SHP77 treated with DMSO at 0.1 percent for 48 hours (cell line): ENCODE measurements around the gene PHACTR1.

Source experiments
- DNase-seq: peaks from one replicate; lab custom pipeline; 2025; lab: John Stamatoyannopoulos, UW

PHACTR1 gene

GRCh38 chr6:13072686-13073347 is 356.2 kb downstream of the PHACTR1 start:
- DNase-seq, result no peak

- no peak for DNase-seq
Observed at GRCh38 chr6:13074415-13075140, 358.0 kb downstream of the PHACTR1 start.

DNA sequence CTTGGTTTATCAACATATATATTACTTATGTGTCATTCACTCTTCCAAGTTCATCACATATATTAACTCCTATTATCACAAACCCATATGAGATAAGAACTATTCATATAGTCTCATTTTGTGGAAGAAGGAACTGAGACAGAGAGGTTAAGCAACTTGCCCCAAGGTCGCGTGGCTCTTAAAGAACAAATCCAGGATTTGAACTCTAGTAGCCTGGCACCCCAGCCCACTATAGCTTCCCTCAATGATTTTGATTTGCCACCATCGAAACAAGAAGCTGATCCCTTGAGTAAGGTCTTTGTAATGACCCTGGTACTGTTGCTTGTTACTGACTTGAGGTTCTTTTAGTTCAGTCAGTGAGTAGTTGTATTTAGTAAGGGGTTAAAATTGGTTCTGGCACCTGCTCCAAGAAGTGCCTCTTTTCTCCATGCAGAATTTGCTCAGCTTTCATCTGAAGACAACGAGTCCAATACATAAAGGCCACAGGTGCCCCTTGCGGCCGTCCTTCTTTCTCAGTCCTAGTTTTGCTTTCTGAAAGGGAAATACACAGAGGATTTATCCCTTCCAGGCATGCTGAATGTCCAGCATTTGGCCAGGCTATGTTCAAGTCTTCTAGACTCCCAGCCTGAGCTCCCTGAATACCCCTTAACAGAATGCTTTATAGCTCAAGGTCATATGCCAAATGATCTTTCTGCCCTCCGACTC is 358.7 kb downstream of the PHACTR1 start:
- DNase-seq, result no peak

DNA sequence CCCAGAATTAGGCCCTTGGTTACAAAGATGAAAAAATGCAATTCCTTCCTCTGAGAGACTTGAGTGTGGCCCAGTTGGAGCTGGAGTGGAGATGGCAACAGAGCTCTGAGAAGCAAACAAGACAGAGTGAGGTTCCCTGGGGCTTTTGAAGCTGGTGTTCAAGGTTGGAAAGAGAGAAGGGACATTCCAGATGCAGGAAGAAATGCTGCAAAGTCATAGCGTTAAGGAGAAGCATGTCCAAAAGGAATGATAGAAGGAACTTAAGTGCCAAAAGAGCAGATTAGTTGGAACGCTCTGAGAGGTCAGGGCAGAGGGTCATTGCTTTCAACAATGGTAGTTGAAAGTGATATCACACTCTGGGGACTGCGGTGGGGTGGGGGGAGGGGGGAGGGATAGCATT is 360.0 kb downstream of the PHACTR1 start:
- DNase-seq, result no peak

DNA sequence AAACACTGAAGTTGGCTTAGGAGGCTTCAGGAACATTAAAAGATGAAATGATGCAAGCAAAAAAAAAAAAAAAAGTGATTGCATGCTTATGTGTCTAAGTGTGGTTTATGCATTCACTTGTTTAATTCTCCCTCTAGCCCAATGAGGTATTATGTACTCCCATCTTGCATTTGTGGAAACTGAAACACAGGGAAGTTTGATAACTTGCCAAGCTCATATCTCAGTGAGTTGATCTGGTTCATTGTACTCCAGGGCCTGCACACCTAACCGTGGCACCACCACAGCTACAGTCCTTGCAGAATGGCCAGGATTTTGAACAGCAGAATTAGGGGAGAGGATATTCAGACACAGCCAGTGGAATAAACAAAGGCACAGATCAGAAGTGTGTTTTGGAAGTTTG is 360.6 kb downstream of the PHACTR1 start:
- no peak for DNase-seq

DNA sequence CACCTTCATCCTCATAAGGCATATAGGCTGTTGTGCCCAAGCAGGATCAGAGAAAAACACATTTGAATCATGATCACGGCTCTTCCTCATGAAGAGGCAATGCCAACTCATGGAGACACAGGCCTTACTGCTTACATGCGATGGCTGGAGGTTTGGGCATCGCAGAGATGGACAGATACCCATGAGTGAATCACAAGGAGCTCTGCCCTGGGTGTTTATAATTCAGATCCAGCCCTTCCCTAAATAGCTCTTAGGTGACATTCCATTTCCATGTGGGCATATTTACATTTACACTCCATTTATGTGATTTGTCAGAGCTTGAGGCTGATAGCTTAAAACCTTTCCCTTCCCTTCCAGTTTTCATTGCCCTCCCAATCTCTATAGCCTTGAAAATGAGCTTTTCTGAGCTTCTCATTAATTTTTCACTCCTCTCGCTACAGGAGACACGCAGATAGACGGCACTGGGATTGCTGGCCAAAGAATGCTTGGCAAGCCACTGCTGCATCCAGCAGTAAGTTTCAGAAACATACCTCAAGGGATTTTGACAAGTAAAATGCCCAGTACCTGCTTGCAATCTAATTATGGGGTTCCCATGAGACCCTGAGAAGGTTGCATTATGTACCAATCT is 362.6 kb downstream of the PHACTR1 start:
- no peak for DNase-seq

DNA sequence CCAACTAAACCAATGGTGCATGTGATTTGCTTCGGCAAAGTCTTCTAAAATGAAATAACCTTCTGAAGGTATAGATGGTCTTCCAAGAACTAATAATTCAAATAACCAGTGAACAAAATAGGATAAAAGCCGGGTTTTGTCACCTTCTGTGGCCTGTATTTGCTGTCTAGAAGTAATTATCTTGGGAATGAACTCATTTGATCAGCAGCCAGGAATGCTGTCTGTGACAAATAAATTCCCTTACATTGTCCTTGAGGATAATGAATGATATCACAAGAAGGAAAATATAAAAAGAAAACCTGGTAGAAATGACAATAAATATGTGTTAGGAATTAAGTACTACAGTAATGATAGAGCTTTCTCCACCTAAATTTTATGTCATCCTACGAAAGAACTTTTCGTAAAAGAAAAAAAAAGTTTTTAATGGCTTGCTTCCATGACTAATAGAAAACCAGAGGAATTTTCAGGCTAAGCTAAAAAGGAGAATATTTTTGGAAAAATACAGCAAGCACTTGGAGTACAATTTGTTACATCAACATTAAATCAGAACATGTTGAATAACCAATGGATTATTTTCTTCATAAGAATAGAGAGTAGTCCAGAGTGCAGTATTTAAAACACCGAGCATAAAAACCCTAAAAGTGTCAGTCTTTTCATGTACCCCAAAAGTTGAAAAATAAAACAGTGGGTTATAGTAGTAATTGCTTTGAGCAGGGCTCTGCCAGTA is 364.1 kb downstream of the PHACTR1 start:
- DNase-seq, result no peak

DNA sequence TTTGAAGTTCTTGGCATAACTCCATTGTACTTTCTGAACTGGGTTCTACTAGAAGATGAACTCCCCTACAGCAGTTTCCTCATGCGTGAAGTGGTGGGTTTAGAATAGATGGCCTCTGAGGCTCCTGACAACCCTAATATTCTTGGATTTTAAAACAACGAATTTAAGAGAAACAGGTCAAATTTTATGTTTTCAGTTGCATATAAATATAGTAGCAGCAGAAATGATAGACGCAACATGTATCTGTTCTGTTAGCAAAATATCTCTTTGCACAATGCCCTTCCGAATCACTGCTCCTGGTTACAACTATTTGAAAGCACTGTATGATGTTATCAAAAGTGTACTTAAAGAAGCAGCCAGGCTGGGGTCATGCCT is 364.6 kb downstream of the PHACTR1 start:
- DNase-seq, result no peak

DNA sequence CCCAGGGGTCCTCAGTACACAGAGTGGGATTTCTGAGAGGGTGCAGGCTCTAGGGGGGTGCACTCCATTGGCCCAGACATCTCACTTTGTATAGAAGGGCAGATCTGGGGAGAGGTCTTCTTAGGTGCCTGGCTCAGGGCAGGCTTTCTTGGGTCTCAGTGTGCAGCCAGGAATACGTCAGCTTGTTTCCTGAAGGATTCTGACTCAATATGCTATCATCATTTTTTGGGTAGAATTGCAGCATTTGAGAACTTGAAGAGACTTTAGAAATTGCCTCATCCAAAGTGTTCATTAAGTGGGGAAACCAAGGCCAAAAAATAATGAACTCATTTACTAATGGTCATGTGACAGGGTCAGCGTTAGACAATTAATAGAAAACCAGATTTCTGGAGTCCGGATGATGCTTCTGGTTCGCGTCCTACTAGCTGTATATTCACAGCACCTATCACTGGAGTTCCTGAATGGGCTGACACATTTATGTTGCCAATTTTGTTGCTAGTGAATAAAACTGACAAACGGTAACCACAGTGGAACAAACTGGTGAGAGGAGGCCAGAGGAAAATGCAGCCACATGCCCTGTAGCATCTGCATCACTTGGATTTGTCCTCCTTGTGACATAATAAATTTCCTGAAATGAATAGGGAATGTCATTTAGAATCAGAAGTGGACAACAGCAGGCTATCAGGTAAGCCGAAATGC is 372.9 kb downstream of the PHACTR1 start:
- no peak for DNase-seq

GRCh38 chr6:13091192-13091591 is 374.6 kb downstream of the PHACTR1 start:
- DNase-seq, result no peak

- DNase-seq, result no peak
Observed at GRCh38 chr6:13094781-13095425, 378.3 kb downstream of the PHACTR1 start.

- no peak for DNase-seq
Observed at GRCh38 chr6:13096084-13096483, 379.5 kb downstream of the PHACTR1 start.

GRCh38 chr6:13097454-13097853 is 380.9 kb downstream of the PHACTR1 start:
- DNase-seq, result no peak

DNA sequence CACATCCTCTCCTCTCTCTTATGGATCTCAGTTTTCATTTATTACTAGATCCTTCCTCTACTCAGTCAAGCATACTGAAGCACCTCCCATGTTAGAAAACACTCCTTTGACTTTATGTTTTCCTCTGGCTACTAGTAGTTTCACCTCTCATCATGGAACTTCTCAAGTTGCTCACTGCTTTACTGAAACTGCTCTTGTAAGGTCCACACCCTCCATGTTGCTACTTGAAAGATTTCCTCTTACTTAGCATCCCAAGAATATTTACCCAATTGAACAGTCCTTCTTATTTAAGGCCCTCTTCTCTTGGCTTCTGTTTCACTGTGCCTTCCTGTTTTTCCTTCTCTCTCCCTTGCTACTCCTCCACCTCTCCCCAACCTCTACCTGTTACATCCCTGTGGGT is 381.4 kb downstream of the PHACTR1 start:
- no peak for DNase-seq

- no peak for DNase-seq
Observed at GRCh38 chr6:13098793-13099570, 382.4 kb downstream of the PHACTR1 start.

DNA sequence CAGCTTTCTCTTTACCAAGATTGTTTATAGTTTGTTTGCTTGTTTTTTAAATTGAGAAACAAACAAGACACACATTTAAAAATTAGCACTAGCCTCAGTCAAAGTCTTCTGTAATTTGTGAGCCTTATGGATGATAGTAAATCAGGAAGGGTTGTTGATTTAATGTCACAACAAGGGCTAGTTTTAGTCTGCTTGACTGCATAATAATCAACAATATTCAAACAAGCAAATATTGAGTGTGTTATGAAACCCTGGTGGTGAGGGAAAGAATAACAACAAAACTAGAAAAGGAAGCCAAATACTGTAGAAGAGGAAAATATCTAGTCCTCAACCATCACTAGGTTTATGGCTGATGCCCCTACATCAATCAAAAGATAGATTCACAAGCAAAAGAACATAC is 383.2 kb downstream of the PHACTR1 start:
- no peak for DNase-seq

- no peak for DNase-seq
Observed at GRCh38 chr6:13101409-13101808, 384.8 kb downstream of the PHACTR1 start.

DNA sequence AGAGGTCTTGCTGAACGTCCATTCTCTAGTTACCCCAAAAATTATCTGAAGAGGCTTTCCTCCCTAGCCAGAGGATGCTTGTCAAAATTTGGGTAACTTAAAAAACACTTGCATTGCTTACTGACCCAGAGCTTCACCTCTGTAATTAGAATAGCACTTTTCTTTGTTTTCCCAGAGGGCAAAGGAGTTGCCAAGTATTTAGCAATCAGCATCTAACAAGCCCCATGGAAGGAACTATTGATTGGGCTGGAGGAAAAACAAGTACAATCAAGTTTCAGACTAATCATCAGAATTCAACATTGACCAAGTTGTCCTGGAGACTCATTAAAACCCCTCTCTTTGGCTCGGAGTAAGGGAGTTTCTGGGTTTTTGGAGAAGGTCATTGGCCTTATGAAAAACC is 385.4 kb downstream of the PHACTR1 start:
- no peak for DNase-seq

DNA sequence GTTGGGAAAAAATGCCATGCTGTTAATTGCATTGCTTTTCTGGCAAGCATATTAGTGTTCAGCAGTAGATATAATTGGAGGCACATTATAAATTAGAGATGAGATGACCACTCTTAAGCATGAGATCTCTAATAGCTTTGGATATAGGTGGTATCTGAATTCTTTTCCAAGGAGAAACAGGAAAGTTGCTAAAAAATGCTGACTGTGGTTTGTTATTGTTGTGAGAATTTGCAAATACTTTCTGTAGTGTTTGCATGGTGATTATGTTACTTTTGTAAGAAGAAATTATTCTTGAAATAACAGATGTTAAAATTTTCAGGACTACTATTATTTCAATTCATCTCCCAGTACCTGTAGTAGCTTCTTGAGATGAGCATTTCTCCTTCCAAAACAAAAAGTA is 386.6 kb downstream of the PHACTR1 start:
- DNase-seq, result no peak

- DNase-seq, result no peak
Observed at GRCh38 chr6:13105139-13105538, 388.6 kb downstream of the PHACTR1 start.
